ENCODE measurements around the gene RNASE3.
"Not testable (repeated sequence)": the region's sequence is repeated elsewhere in the genome, so short reads cannot be mapped to it uniquely, and the experiment has no call there.

RNASE3 gene

DNA sequence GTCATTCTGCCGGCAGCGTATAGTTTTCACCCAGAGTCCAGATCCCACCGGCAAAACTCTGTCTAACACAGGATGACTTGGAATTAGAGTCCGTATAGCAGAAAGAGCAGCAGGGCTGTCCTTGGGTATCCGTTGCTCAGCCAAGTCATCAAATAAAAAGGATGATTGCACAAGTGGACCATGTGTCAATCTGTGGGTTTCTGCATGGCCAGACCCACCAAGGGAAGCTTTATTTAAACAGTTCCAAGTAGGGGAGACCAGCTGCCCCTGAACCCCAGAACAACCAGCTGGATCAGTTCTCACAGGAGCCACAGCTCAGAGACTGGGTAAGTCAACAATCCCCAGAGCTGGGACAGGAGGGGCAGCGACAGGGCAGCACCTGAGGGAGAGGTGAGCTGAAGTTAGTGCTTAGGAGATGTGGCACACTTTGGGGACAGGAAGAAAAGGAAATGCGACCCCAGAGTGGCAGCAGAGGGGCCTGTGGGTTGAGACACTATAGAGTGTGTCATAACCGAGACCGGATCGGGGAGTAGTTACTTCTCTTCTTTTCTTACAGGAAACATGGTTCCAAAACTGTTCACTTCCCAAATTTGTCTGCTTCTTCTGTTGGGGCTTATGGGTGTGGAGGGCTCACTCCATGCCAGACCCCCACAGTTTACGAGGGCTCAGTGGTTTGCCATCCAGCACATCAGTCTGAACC is at the start of gene RNASE3:
Gene RNASE3, plus strand, starts transcription at position 260 of the 700 bp plus-strand sequence. Its CDS starts 302 bp downstream, at position 562.
- not testable (repeated sequence) for H3K9me3 ChIP-seq (ENCODE audit: control insufficient read depth, insufficient read depth, low read depth, low read length); H3K4me3 ChIP-seq (ENCODE audit: low read depth, low read length); H3K9ac ChIP-seq (ENCODE audit: low read length); H3K36me3 ChIP-seq (ENCODE audit: control insufficient read depth, insufficient read depth, low read length); H3K4me1 ChIP-seq (ENCODE audit: control insufficient read depth, insufficient read depth, low read length); H3K27ac ChIP-seq (ENCODE audit: low read depth, low read length)
- peaks cover 35% of the 10 kb centered on the region for H3K27me3 ChIP-seq (ENCODE audit: control insufficient read depth, insufficient read depth, low read length)

DNA sequence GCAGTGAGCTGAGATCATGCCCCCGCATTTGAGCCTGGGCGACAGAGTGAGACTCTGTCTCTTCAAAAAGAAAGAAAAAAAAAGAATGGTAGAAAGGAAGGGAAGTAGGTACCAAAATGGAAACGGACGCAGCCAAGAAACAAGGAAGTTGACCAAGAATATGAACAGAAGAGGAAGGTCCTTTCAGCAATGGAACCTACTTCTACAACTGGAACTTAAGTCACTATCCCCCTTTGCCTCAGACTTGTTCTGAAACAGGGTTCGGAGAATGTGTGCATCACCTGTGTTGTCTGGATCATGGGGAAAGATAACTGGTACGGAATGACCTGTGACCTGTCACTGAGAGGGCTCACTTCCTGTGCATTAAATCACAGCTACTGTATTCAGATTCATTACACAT is 44.6 kb upstream of the RNASE3 start:
- Histone ChIP-seq H3K27me3 (ENCODE audit: control insufficient read depth, insufficient read depth, low read length) (no peaks in the 10 kb centered on the region), H3K4me3 (ENCODE audit: low read depth, low read length) (no peak overlapping the region)

DNA sequence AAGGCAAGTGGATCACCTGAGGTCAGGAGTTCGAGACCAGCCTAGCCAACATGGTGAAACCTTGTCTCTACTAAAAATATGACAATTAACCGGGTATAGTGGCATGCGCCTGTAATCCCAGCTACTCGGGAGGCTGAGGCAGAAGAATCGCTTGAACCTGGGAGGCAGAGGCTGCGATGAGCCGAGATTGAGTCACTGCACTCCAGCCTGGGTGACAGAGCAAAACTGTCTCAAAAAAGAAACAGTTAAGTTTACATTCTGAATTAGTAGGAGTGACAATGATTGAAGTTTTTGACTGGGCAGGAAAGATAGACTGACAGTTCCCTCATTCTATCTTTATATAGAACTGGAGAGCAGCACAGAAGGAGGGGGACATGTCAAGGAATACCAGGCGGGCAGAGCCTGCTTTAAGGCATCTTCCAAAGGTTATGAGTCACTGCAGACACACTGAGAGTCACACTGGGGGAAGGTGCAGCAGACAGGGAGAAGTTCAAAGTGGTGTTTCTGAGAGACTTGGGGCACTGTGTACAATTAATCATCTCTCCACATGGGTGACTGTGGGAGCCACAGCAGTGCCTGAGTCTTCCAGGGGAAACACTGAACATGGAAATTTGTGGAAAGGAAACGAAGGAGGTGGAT is 42.8 kb upstream of the RNASE3 start:
- H3K27me3 ChIP-seq (ENCODE audit: control insufficient read depth, insufficient read depth, low read length) = no peaks in the 10 kb centered on the region
- no peak overlapping the region for H3K27ac ChIP-seq (ENCODE audit: low read depth, low read length)
- H3K4me1 ChIP-seq (ENCODE audit: control insufficient read depth, insufficient read depth, low read length) = peaks cover 11% of the 10 kb centered on the region
- no peaks in the 10 kb centered on the region for H3K9me3 ChIP-seq (ENCODE audit: control insufficient read depth, insufficient read depth, low read depth, low read length)
- H3K9ac ChIP-seq (ENCODE audit: low read length) = no peak overlapping the region
- no peaks in the 10 kb centered on the region for H3K36me3 ChIP-seq (ENCODE audit: control insufficient read depth, insufficient read depth, low read length)
- no peak overlapping the region for H3K4me3 ChIP-seq (ENCODE audit: low read depth, low read length)

More for the DNA sequence above, 44.6 kb upstream of the RNASE3 start:
- Histone ChIP-seq H3K9me3 (ENCODE audit: control insufficient read depth, insufficient read depth, low read depth, low read length) (no peaks in the 10 kb centered on the region), H3K27ac (ENCODE audit: low read depth, low read length) (no peak overlapping the region), H3K4me1 (ENCODE audit: control insufficient read depth, insufficient read depth, low read length) (peaks cover 11% of the 10 kb centered on the region), H3K9ac (ENCODE audit: low read length) (no peak overlapping the region), H3K36me3 (ENCODE audit: control insufficient read depth, insufficient read depth, low read length) (no peaks in the 10 kb centered on the region)

DNA sequence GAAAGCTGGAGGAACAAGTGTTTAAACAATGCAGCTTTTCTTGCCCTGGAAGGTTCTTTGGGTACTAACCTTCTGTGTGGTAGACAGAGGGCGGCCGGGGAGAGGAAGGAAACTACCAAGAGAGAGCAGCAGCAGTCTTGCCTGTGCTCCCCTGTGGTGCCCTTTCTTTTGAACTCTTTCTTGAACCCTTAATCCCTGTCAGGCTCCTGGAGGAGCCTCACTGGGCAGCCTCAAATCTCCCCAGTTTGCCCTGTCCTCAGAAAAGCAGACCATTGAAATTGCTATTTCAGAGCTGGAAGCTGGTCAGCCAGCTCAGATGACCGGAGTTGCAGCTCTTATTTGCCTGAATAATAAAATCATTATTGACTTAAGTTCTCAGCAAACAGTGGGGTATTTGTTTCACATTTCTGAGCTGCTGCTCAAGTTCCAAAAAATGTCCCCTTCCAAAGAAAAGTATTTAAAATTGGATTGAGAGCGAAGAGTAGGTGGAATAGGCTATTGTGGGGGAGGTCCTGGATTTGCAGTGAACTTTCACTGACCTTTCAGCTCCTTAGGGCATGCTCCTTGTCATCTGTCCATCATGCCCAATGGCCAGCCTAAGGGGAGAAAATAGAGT is 42.1 kb upstream of the RNASE3 start:
- Histone ChIP-seq H3K27me3 (ENCODE audit: control insufficient read depth, insufficient read depth, low read length) (no peaks in the 10 kb centered on the region), H3K9ac (ENCODE audit: low read length) (no peak overlapping the region), H3K4me3 (ENCODE audit: low read depth, low read length) (no peak overlapping the region), H3K9me3 (ENCODE audit: control insufficient read depth, insufficient read depth, low read depth, low read length) (no peaks in the 10 kb centered on the region), H3K4me1 (ENCODE audit: control insufficient read depth, insufficient read depth, low read length) (peaks cover 11% of the 10 kb centered on the region), H3K36me3 (ENCODE audit: control insufficient read depth, insufficient read depth, low read length) (no peaks in the 10 kb centered on the region), H3K27ac (ENCODE audit: low read depth, low read length) (no peak overlapping the region)

DNA sequence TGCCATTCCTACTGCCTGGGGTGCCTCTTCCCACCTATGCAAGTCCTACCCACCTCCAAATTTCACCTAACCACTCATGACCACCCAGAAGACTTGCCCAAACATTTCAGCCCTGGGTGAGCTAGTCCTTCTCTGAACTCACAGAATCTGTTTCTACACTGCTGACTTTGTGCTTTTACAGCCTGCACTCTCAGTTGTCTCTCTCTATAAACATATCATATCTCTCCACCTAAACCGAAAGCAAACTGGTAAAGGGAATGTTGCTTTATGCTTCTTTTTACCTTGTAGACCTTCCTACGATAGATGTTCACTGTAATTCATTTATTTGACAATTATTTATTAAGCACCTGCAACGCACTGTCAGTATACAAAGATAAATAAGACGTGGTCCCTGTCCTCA is 38.1 kb upstream of the RNASE3 start:
- H3K4me3 ChIP-seq (ENCODE audit: low read depth, low read length) = no peak overlapping the region
- no peak overlapping the region for H3K9ac ChIP-seq (ENCODE audit: low read length)
- H3K27me3 ChIP-seq (ENCODE audit: control insufficient read depth, insufficient read depth, low read length) = no peaks in the 10 kb centered on the region
- peaks cover 19% of the 10 kb centered on the region for H3K4me1 ChIP-seq (ENCODE audit: control insufficient read depth, insufficient read depth, low read length)
- H3K9me3 ChIP-seq (ENCODE audit: control insufficient read depth, insufficient read depth, low read depth, low read length) = no peaks in the 10 kb centered on the region
- H3K36me3 ChIP-seq (ENCODE audit: control insufficient read depth, insufficient read depth, low read length) = no peaks in the 10 kb centered on the region
- H3K27ac ChIP-seq (ENCODE audit: low read depth, low read length) = no peak overlapping the region

DNA sequence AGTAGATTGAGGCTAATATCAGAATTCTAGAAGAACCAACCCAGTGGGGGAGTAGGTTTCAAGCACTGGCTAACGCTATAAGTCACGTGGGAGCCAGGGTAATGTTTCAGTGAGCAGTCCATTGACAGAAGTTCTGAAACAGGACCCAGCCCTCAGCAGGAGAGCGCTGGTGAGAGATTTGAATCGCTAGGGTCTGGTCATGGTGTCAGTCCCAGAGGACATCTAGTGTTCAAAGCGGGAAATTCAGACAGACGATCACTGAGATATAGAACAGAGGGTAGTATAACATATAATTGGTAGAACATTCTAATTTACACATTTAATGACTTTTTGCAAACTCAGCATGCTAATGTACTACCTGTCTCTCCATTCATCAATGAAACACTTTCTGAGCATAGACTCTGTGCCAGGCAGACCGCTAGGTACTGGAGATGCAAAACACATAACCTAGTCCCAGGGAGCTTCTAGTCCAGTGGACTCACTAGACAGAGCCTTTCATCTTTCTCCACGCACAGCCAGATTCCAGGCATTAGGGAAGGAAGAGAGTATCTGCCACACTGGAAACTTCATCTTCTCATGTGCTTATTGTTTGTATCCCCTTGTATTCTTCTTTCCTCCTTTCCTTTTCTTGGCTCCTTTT is 35.4 kb upstream of the RNASE3 start:
- H3K4me1 ChIP-seq (ENCODE audit: control insufficient read depth, insufficient read depth, low read length) = peaks cover 8% of the 10 kb centered on the region
- H3K27ac ChIP-seq (ENCODE audit: low read depth, low read length) = no peak overlapping the region
- no peaks in the 10 kb centered on the region for H3K36me3 ChIP-seq (ENCODE audit: control insufficient read depth, insufficient read depth, low read length)
- no peak overlapping the region for H3K4me3 ChIP-seq (ENCODE audit: low read depth, low read length)
- no peaks in the 10 kb centered on the region for H3K27me3 ChIP-seq (ENCODE audit: control insufficient read depth, insufficient read depth, low read length)
- H3K9me3 ChIP-seq (ENCODE audit: control insufficient read depth, insufficient read depth, low read depth, low read length) = no peaks in the 10 kb centered on the region
- no peak overlapping the region for H3K9ac ChIP-seq (ENCODE audit: low read length)

DNA sequence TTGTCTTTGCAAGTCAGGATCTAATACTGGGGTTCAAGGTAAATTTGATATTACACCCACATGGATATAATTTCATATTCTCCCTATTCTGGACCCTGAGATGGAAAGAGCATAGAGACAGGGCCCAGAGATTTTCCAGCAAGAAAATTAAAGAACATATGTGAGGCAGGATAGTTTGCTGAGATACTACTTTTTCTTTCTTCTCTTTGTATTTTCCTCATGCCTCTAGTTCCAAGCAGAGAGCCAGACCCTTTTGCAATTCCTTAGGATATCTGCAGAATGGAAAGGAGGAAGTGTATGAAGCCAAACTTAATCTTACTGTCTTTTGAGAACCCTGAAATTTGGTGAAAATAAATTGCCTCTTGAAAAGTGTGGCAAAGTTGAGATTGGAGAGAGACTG is 34.0 kb upstream of the RNASE3 start:
- no peaks in the 10 kb centered on the region for H3K36me3 ChIP-seq (ENCODE audit: control insufficient read depth, insufficient read depth, low read length)
- H3K27ac ChIP-seq (ENCODE audit: low read depth, low read length) = no peak overlapping the region
- H3K9ac ChIP-seq (ENCODE audit: low read length) = no peak overlapping the region
- peaks cover 8% of the 10 kb centered on the region for H3K4me1 ChIP-seq (ENCODE audit: control insufficient read depth, insufficient read depth, low read length)
- no peak overlapping the region for H3K4me3 ChIP-seq (ENCODE audit: low read depth, low read length)
- no peaks in the 10 kb centered on the region for H3K27me3 ChIP-seq (ENCODE audit: control insufficient read depth, insufficient read depth, low read length)
- no peaks in the 10 kb centered on the region for H3K9me3 ChIP-seq (ENCODE audit: control insufficient read depth, insufficient read depth, low read depth, low read length)

DNA sequence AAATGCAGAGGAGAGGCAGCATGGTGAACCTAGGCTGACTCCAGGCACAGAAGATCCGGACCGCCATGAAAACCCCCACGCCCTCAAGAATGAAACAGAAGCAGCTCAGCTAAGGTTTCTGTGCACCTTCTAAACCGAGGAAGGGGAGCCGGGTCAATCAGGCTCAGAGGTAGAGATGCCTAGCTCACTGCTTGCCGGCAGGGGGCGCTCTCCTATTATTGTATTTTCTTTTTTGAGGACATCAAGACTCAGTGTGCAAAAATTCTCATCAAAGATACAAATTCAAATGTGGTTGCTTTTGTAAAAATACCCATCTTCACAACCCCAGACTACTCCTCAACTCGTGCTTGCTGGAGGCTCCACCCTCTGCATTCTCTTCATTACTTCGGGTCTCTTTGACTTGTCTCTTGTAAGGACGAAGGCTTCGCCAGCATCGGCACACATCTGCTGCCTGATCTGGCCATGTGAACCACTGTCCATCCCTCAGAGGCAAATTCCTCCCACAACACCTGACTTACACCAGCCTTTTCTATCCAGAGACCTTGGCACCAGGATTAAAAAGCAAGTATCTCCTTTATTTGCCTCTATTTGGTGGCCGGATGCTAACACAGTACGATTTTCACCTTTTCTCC is 33.4 kb upstream of the RNASE3 start:
- Histone ChIP-seq H3K27me3 (ENCODE audit: control insufficient read depth, insufficient read depth, low read length) (no peaks in the 10 kb centered on the region), H3K36me3 (ENCODE audit: control insufficient read depth, insufficient read depth, low read length) (no peaks in the 10 kb centered on the region), H3K4me1 (ENCODE audit: control insufficient read depth, insufficient read depth, low read length) (peaks cover 8% of the 10 kb centered on the region), H3K9ac (ENCODE audit: low read length) (no peak overlapping the region), H3K27ac (ENCODE audit: low read depth, low read length) (no peak overlapping the region), H3K4me3 (ENCODE audit: low read depth, low read length) (no peak overlapping the region), H3K9me3 (ENCODE audit: control insufficient read depth, insufficient read depth, low read depth, low read length) (no peaks in the 10 kb centered on the region)

DNA sequence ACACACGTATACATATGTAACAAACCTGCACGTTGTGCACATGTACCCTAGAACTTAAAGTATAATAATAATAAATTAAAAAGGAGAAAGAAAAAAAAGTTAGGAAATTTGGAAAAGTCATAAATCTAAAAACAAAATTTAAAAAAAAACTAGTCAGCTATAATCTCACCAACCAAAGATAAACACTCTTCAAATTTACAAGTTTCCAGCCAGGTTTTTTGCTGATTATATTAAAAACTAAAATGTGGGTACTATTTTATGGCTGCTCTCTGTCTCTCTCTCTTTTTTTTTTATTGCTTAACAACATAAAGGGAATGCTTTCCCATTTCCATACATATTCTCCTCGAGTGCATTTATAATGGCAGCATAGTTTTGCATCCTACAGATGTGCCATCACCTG is 25.0 kb upstream of the RNASE3 start:
- H3K4me1 ChIP-seq (ENCODE audit: control insufficient read depth, insufficient read depth, low read length) = no peaks in the 10 kb centered on the region
- H3K36me3 ChIP-seq (ENCODE audit: control insufficient read depth, insufficient read depth, low read length) = no peaks in the 10 kb centered on the region
- H3K27ac ChIP-seq (ENCODE audit: low read depth, low read length) = no peak overlapping the region
- no peaks in the 10 kb centered on the region for H3K9me3 ChIP-seq (ENCODE audit: control insufficient read depth, insufficient read depth, low read depth, low read length)
- no peaks in the 10 kb centered on the region for H3K27me3 ChIP-seq (ENCODE audit: control insufficient read depth, insufficient read depth, low read length)
- no peak overlapping the region for H3K4me3 ChIP-seq (ENCODE audit: low read depth, low read length)
- H3K9ac ChIP-seq (ENCODE audit: low read length) = no peak overlapping the region

DNA sequence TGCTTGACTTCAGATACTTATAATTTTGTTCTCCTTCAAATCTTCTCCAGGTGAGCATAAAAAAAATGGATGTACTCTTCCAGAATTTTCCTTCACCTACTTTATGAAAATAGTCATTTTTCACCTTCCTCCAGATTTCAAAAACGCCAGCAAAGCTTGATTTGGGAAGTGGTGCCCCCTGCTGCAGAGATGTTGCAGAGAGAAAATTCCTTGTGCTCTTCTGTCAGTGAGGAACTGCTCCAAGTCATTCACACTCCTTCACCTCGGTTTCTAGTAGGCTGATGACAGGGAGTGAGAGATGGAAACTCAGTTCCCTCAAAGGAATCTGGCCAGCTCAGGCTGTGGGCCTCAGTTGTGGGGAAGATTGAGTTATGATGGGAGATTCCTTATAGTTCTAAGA is 24.2 kb upstream of the RNASE3 start:
- Histone ChIP-seq H3K27me3 (ENCODE audit: control insufficient read depth, insufficient read depth, low read length) (no peaks in the 10 kb centered on the region), H3K9ac (ENCODE audit: low read length) (no peak overlapping the region), H3K4me1 (ENCODE audit: control insufficient read depth, insufficient read depth, low read length) (no peaks in the 10 kb centered on the region), H3K36me3 (ENCODE audit: control insufficient read depth, insufficient read depth, low read length) (no peaks in the 10 kb centered on the region), H3K27ac (ENCODE audit: low read depth, low read length) (no peak overlapping the region), H3K9me3 (ENCODE audit: control insufficient read depth, insufficient read depth, low read depth, low read length) (no peaks in the 10 kb centered on the region), H3K4me3 (ENCODE audit: low read depth, low read length) (no peak overlapping the region)
